ENCODE results near the gene LY6G6C.

Gene LY6G6C

DNA sequence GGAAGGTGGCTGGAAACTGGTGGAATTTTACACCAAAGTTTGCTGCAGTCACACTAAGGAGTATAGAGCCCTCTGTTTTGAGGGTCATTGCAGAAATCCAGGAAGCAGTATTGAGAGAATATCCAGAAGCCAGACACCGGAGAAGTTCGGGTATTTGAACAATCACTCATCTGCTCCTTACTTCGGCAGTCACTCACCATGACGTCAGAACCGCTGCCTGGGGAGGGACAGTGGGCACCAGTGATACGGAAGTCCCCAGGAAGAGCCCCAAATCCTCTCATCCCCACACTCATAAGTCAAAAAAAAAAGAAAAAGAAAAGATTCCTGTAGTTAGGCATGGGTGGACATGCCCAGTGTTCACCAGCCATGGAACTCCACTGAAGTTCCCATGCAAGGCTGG lies 44.6 kb downstream of the LY6G6C start:
- no peak for DNase-seq

DNA sequence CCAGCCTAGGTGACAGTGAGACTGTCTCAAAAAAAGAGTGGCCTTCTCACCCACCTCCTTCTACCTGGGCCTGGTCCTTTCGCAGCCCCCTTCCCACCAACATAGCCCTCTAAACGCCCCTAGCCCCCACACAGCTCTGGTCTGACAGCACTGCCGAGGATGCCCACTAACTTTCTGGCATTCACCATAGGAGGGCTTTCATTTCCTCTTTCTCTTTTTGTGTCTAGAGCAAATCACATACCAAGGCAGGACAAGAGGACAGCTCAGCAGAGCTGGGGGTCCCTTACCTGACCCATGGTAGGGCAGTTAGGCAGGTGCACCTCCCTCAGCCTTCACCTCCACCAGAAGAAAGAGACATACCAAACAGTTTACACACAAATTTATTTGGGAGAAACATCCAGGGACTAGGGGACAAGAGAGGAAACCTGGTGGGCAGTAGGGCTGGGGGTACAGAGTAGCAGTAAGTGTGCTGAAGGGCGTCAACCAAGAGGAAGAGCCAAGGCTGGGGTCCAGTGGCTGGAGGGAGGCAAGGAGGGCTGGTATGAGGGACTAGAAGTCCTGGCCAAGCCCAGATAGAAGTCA lies 45.1 kb downstream of the LY6G6C start:
- no peak for DNase-seq

DNA sequence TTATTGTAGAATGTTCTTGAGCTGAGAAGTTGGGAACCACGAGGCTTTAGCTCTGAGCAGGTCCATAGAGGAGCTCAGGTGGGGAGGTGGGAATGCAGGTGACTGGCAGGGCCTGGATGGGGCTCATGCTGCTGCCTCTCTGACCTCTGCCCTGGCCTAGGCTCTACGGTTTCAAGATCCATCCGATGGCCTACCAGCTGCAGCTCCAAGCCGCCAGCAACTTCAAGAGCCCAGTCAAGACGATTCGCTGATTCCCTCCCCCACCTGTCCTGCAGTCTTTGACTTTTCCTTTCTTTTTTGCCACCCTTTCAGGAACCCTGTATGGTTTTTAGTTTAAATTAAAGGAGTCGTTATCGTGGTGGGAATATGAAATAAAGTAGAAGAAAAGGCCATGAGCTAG lies 51.9 kb downstream of the LY6G6C start, which contains the start of gene LY6G5B:
Gene LY6G5B (plus strand): TSS at position 301 of the 400 bp plus-strand sequence. CDS start 975 bp downstream, outside the sequence.
- no peak for DNase-seq
